Brain microvascular endothelial cell (primary cell): ENCODE results near the gene GNA15.
"Not testable (repeated sequence)": the region's sequence is repeated elsewhere in the genome, so short reads cannot be mapped to it uniquely, and the experiment has no call there.

Experiments
- DNase-seq: peaks from one replicate; pipeline ENCODE4 v3.0.0-alpha.2; 2020
- H3K27ac ChIP-seq: fragments of 250-450 bp; sonication (Bioruptor Pico); 2 replicates; pipeline ENCODE4 v1.5.1; 2020; ENCODE audit warnings: mild to moderate bottlenecking, moderate library complexity
- H3K27me3 ChIP-seq: fragments of 250-450 bp; sonication (Bioruptor Pico); replicated peaks from 2 replicates; pipeline ENCODE4 v1.5.1; 2020; ENCODE audit warnings: mild to moderate bottlenecking
- H3K36me3 ChIP-seq: fragments of 250-450 bp; sonication (Bioruptor Pico); replicated peaks from 2 replicates; pipeline ENCODE4 v1.5.1; 2020; ENCODE audit warnings: mild to moderate bottlenecking
- H3K4me3 ChIP-seq: 2 replicates; pipeline ENCODE4 v1.5.1; 2011; ENCODE audit warnings: low read depth, mild to moderate bottlenecking, control low read depth, low read length, moderate library complexity
- CTCF ChIP-seq: IDR thresholded peaks from 2 replicates; pipeline ENCODE4 v1.5.1; 2011; ENCODE audit warnings: low read depth, mild to moderate bottlenecking, moderate library complexity, low read length, control low read depth, inconsistent platforms; ENCODE audit errors: missing control alignments
- in situ Hi-C: cut with HindIII; loops from 2 replicates; pipeline ENCODE4 v1.10.0; 2017; ENCODE audit warnings: low sequenced_read_pairs, low pct_ligation_motif_present

The GNA15 gene

GRCh38 chr19:3201911-3202310 lies 66.1 kb downstream of the GNA15 start:
- H3K4me3 ChIP-seq = no peak overlapping the region
- DNase-seq = no peak
- in situ Hi-C loops = no loop called here
- no peak for TF ChIP-seq CTCF
- H3K36me3 ChIP-seq = peaks cover 17% of the 10 kb centered on the region
- no peak overlapping the region for H3K27ac ChIP-seq
- no peaks in the 10 kb centered on the region for H3K27me3 ChIP-seq

DNA sequence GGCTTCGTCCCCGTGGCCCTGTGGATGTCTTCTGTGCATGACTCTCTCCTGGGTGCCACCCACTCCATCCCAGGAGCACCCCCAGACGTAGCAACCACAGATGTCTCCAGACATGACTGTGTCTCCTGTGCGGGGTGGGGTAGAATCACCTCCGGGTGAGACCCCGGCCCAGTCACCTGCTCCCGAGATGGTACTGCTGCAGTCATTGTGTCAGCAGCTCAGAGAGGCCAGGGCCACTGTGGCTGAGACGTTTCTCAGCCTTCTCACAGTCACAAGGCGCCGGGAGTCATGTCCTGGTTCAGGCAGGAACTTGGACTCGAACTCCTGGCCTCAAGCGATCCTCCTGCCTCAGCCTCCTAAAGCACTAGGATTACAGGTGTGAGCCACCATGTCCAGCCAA lies 66.5 kb downstream of the GNA15 start:
- no peak overlapping the region for H3K27ac ChIP-seq
- no peaks in the 10 kb centered on the region for H3K27me3 ChIP-seq
- TF ChIP-seq CTCF = no peak
- no peak overlapping the region for H3K4me3 ChIP-seq
- no peak for DNase-seq
- H3K36me3 ChIP-seq = peaks cover 19% of the 10 kb centered on the region
- in situ Hi-C loops = no loop called here

DNA sequence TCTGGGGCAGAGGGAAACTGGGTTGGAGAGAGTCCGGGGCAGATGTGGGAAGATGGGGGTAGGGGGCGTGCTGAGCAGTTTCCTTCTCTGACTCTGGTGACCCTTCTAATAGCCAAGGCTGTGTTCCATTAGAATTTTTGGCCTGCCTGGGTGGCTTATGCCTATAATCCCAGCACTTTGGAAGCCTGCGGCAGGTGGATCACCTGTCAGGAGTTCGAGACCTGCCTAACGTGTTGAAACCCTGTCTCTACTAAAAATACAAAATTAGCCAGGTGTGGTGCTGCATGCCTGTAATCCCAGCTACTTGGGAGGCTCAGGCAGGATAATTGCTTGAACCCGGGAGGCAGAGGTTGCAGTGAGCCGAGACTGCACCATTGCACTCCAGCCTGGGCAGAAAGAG lies 67.1 kb downstream of the GNA15 start:
- H3K4me3 ChIP-seq, H3K27ac ChIP-seq, DNase-seq, H3K27me3 ChIP-seq, in situ Hi-C loops: not testable (repeated sequence)
- H3K36me3 ChIP-seq = peaks cover 24% of the 10 kb centered on the region

- in situ Hi-C loops = no loop called here
- no peak for DNase-seq
- TF ChIP-seq CTCF = no peak
- H3K27me3 ChIP-seq = no peaks in the 10 kb centered on the region
- no peak overlapping the region for H3K27ac ChIP-seq
- no peak overlapping the region for H3K4me3 ChIP-seq
- peaks cover 27% of the 10 kb centered on the region for H3K36me3 ChIP-seq
These were observed 68.2 kb downstream of the GNA15 start for GRCh38 chr19:3203805-3204645.

DNA sequence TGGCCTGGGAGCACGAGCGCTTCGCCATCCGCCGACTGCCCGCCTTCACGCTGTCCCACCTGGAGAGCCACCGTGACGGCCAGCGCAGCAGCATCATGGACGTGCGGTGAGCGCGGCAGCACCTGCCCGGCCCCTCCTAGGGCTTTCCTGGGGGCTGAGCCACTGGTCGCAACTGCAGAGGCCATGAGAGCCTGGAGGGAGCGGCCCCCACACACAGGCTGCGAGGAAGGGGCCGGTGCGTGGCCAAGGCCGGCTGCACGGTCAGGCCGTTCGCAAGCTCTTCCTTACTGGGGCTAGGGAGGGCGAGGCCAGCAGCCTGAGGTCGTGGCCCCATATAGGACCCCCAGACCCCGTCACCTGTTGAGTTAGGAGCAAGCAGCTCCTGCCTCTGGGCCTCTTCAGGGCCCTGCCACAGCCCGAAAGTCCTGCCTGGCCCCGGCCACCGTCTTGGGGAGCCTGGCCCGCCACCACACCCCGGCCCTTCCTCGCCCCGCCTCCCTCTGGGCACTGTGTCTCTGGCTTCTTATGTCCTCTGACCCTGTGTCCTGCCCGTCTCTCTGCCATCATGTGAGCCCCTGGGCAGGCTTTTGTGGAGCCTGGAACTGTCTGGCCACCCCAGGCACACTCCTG lies 68.9 kb downstream of the GNA15 start:
- no peak overlapping the region for H3K27ac ChIP-seq

More for the DNA sequence above, 68.9 kb downstream of the GNA15 start:
- in situ Hi-C loops = no loop called here
- TF ChIP-seq CTCF = no peak
- H3K27me3 ChIP-seq = no peaks in the 10 kb centered on the region
- peaks cover 27% of the 10 kb centered on the region for H3K36me3 ChIP-seq
- DNase-seq = no peak
- no peak overlapping the region for H3K4me3 ChIP-seq
